SU-DHL-6 (cell line): ENCODE data around the gene DYNC1H1.

Source experiments
- H2AFZ ChIP-seq: fragments of 200-600 bp; sonication (generic); 2 replicates; pipeline ENCODE4 v1.6.1; 2014; ENCODE audit warnings: low read depth, mild to moderate bottlenecking, moderate library complexity, mixed read lengths, antibody characterized with exemption, low read length; ENCODE audit not compliant: severe bottlenecking
- H3F3A ChIP-seq: fragments of 200-600 bp; shearing (Covaris generic); 2 replicates; pipeline ENCODE4 v1.6.0; 2016; ENCODE audit warnings: antibody characterized with exemption, mild to moderate bottlenecking; ENCODE audit not compliant: insufficient read depth
- H3K27ac ChIP-seq: fragments of 200-600 bp; sonication (generic); 2 replicates; pipeline ENCODE4 v1.5.1; 2016; ENCODE audit warnings: low read depth, mild to moderate bottlenecking, low read length, moderate library complexity, mixed read lengths
- H3K27me3 ChIP-seq: fragments of 200-600 bp; sonication (generic), shearing (Covaris generic); 2 replicates; pipeline ENCODE4 v1.6.0; 2014; ENCODE audit warnings: mild to moderate bottlenecking, low read length
- H3K36me3 ChIP-seq: fragments of 200-600 bp; sonication (generic); 2 replicates; pipeline ENCODE4 v1.6.1; 2014; ENCODE audit warnings: mild to moderate bottlenecking, low read length, mixed read lengths
- H3K4me2 ChIP-seq: fragments of 300-600, 200-600 bp; shearing (Covaris generic), sonication (generic); 2 replicates; pipeline ENCODE4 v1.6.0; 2014; ENCODE audit warnings: low read length, low read depth, mild to moderate bottlenecking; ENCODE audit not compliant: poor library complexity, severe bottlenecking
- H3K4me3 ChIP-seq: fragments of 200-600 bp; sonication (generic); 2 replicates; pipeline ENCODE4 v1.5.1; 2014; ENCODE audit warnings: antibody characterized with exemption, low read length, mild to moderate bottlenecking, mixed read lengths; ENCODE audit not compliant: insufficient read depth, poor library complexity, severe bottlenecking
- H3K79me2 ChIP-seq: fragments of 200-600 bp; sonication (generic); 2 replicates; pipeline ENCODE4 v1.6.1; 2014; ENCODE audit warnings: mild to moderate bottlenecking, low read length, moderate library complexity; ENCODE audit not compliant: insufficient read depth
- H3K9ac ChIP-seq: fragments of 200-600 bp; sonication (generic); 2 replicates; pipeline ENCODE4 v1.7.0; 2014; ENCODE audit warnings: mild to moderate bottlenecking, low read length
- H3K9me2 ChIP-seq: fragments of 200-600 bp; sonication (generic); replicated peaks from 2 replicates; pipeline ENCODE4 v1.6.1; 2014; ENCODE audit warnings: low read length; ENCODE audit not compliant: insufficient read depth
- H3K9me3 ChIP-seq: fragments of 200-600 bp; sonication (generic); 2 replicates; pipeline ENCODE4 v1.6.1; 2014; ENCODE audit warnings: low read length, mixed read lengths; ENCODE audit not compliant: insufficient read depth
- H4K20me1 ChIP-seq: fragments of 200-600 bp; sonication (generic); 2 replicates; pipeline ENCODE4 v1.6.1; 2014; ENCODE audit warnings: low read depth, mild to moderate bottlenecking, antibody characterized with exemption, low read length, moderate library complexity, mixed read lengths
- EZH2phosphoT487 ChIP-seq: fragments of 200-600 bp; sonication (generic), shearing (Covaris generic); conservative IDR thresholded peaks from 2 replicates; pipeline ENCODE4 v1.6.1; 2018; ENCODE audit warnings: mild to moderate bottlenecking, antibody characterized with exemption, low read length, moderate library complexity, mixed read lengths
- TF ChIP-seq, protein P1 (sequence below): fragments of 200-600 bp; sonication (generic); IDR thresholded peaks from one replicate; pipeline ENCODE4 v1.5.1; 2017; ENCODE audit warnings: antibody characterized with exemption, mild to moderate bottlenecking, low read length, moderate library complexity; ENCODE audit not compliant: insufficient read depth, poor library complexity, severe bottlenecking

Gene DYNC1H1

GRCh38 chr14:102029956-102030355 is 65.6 kb downstream of the DYNC1H1 start:
- TF ChIP-seq, protein P1, sequence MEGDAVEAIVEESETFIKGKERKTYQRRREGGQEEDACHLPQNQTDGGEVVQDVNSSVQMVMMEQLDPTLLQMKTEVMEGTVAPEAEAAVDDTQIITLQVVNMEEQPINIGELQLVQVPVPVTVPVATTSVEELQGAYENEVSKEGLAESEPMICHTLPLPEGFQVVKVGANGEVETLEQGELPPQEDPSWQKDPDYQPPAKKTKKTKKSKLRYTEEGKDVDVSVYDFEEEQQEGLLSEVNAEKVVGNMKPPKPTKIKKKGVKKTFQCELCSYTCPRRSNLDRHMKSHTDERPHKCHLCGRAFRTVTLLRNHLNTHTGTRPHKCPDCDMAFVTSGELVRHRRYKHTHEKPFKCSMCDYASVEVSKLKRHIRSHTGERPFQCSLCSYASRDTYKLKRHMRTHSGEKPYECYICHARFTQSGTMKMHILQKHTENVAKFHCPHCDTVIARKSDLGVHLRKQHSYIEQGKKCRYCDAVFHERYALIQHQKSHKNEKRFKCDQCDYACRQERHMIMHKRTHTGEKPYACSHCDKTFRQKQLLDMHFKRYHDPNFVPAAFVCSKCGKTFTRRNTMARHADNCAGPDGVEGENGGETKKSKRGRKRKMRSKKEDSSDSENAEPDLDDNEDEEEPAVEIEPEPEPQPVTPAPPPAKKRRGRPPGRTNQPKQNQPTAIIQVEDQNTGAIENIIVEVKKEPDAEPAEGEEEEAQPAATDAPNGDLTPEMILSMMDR = no peak
- TF ChIP-seq EZH2phosphoT487 = no peak
- Histone ChIP-seq H3K4me2 (no peak overlapping the region), H3K9me2 (no peaks in the 10 kb centered on the region), H3K79me2 (no peaks in the 10 kb centered on the region), H3F3A (no peaks in the 10 kb centered on the region), H3K27me3 (no peaks in the 10 kb centered on the region), H3K27ac (no peak overlapping the region), H2AFZ (no peak overlapping the region), H3K36me3 (peaks cover 11% of the 10 kb centered on the region; the same call in 1 of the 2 replicates), H3K9me3 (no peaks in the 10 kb centered on the region), H3K4me3 (no peak overlapping the region), H4K20me1 (no peaks in the 10 kb centered on the region), H3K9ac (no peak overlapping the region)

- Histone ChIP-seq H3K4me3 (no peak overlapping the region), H3K9ac (no peak overlapping the region), H3K9me2 (no peaks in the 10 kb centered on the region), H3K36me3 (peaks cover 7% of the 10 kb centered on the region; the same call in 1 of the 2 replicates), H4K20me1 (no peaks in the 10 kb centered on the region), H3K27ac (no peak overlapping the region), H2AFZ (no peak overlapping the region), H3K4me2 (no peak overlapping the region), H3F3A (no peaks in the 10 kb centered on the region), H3K79me2 (no peaks in the 10 kb centered on the region), H3K9me3 (no peaks in the 10 kb centered on the region), H3K27me3 (no peaks in the 10 kb centered on the region)
- TF ChIP-seq, protein P1 = no peak
- TF ChIP-seq EZH2phosphoT487 = no peak
These were observed 68.9 kb downstream of the DYNC1H1 start for GRCh38 chr14:102033241-102033640.

- peaks cover 7% of the 10 kb centered on the region; the same call in 1 of the 2 replicates for H3K36me3 ChIP-seq
- no peak overlapping the region for H3K27ac ChIP-seq
- no peaks in the 10 kb centered on the region for H3F3A ChIP-seq
- H3K79me2 ChIP-seq = no peaks in the 10 kb centered on the region
- H3K4me2 ChIP-seq = no peak overlapping the region
- no peaks in the 10 kb centered on the region for H3K9me2 ChIP-seq
- H3K4me3 ChIP-seq = no peak overlapping the region
- H3K9me3 ChIP-seq = no peaks in the 10 kb centered on the region
- H3K9ac ChIP-seq = no peak overlapping the region
- TF ChIP-seq EZH2phosphoT487 = no peak
- TF ChIP-seq, protein P1 = no peak
- no peaks in the 10 kb centered on the region for H3K27me3 ChIP-seq
- H2AFZ ChIP-seq = no peak overlapping the region
- no peaks in the 10 kb centered on the region for H4K20me1 ChIP-seq
These were observed 69.9 kb downstream of the DYNC1H1 start for GRCh38 chr14:102034301-102034700.
